ENCODE data around the gene ZNHIT2.

ZNHIT2 gene

GRCh38 chr11:65114538-65115171 is 2.8 kb downstream of the ZNHIT2 start:
- Histone ChIP-seq H3K27ac (replicated peaks) (no peak overlapping the region), H3K4me3 (replicated peaks; ENCODE audit: insufficient read depth, low read length) (no peak overlapping the region), H3K27me3 (ENCODE audit: insufficient read depth, poor library complexity, severe bottlenecking) (no peaks in the 10 kb centered on the region)
- DNase-seq (ENCODE audit: low read depth in 1 of 2, low spot score in 1 of 2): no peak
- TF ChIP-seq POLR2AphosphoS5 (IDR thresholded peaks at IDR 0.05; ENCODE audit: low read depth): no peak
- no peak for TF ChIP-seq SPI1 (IDR thresholded peaks at IDR 0.05; ENCODE audit: borderline replicate concordance, low read depth)
- TF ChIP-seq GABPA (IDR thresholded peaks at IDR 0.05; ENCODE audit: low read depth): no peak
- TF ChIP-seq, protein P1, sequence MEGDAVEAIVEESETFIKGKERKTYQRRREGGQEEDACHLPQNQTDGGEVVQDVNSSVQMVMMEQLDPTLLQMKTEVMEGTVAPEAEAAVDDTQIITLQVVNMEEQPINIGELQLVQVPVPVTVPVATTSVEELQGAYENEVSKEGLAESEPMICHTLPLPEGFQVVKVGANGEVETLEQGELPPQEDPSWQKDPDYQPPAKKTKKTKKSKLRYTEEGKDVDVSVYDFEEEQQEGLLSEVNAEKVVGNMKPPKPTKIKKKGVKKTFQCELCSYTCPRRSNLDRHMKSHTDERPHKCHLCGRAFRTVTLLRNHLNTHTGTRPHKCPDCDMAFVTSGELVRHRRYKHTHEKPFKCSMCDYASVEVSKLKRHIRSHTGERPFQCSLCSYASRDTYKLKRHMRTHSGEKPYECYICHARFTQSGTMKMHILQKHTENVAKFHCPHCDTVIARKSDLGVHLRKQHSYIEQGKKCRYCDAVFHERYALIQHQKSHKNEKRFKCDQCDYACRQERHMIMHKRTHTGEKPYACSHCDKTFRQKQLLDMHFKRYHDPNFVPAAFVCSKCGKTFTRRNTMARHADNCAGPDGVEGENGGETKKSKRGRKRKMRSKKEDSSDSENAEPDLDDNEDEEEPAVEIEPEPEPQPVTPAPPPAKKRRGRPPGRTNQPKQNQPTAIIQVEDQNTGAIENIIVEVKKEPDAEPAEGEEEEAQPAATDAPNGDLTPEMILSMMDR (IDR thresholded peaks at IDR 0.05; ENCODE audit: insufficient read depth, low read length): no peak
- TF ChIP-seq, protein P2, sequence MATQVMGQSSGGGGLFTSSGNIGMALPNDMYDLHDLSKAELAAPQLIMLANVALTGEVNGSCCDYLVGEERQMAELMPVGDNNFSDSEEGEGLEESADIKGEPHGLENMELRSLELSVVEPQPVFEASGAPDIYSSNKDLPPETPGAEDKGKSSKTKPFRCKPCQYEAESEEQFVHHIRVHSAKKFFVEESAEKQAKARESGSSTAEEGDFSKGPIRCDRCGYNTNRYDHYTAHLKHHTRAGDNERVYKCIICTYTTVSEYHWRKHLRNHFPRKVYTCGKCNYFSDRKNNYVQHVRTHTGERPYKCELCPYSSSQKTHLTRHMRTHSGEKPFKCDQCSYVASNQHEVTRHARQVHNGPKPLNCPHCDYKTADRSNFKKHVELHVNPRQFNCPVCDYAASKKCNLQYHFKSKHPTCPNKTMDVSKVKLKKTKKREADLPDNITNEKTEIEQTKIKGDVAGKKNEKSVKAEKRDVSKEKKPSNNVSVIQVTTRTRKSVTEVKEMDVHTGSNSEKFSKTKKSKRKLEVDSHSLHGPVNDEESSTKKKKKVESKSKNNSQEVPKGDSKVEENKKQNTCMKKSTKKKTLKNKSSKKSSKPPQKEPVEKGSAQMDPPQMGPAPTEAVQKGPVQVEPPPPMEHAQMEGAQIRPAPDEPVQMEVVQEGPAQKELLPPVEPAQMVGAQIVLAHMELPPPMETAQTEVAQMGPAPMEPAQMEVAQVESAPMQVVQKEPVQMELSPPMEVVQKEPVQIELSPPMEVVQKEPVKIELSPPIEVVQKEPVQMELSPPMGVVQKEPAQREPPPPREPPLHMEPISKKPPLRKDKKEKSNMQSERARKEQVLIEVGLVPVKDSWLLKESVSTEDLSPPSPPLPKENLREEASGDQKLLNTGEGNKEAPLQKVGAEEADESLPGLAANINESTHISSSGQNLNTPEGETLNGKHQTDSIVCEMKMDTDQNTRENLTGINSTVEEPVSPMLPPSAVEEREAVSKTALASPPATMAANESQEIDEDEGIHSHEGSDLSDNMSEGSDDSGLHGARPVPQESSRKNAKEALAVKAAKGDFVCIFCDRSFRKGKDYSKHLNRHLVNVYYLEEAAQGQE (IDR thresholded peaks at IDR 0.05; ENCODE audit: insufficient replicate concordance, low read depth): no peak

GRCh38 chr11:65113839-65114238 is 3.7 kb downstream of the ZNHIT2 start:
- H3K27ac ChIP-seq (replicated peaks): no peak overlapping the region
- DNase-seq (ENCODE audit: low read depth in 1 of 2, low spot score in 1 of 2): no peak
- TF ChIP-seq POLR2AphosphoS5 (IDR thresholded peaks at IDR 0.05; ENCODE audit: low read depth) (no peak; the same call in 1 of the 2 replicates), GABPA (IDR thresholded peaks at IDR 0.05; ENCODE audit: low read depth) (no peak), SPI1 (IDR thresholded peaks at IDR 0.05; ENCODE audit: borderline replicate concordance, low read depth) (peak; percentile 9; the same call in 1 of the 2 replicates)
- TF ChIP-seq, protein P1 (IDR thresholded peaks at IDR 0.05; ENCODE audit: insufficient read depth, low read length): no peak
- TF ChIP-seq, protein P2 (IDR thresholded peaks at IDR 0.05; ENCODE audit: insufficient replicate concordance, low read depth): no peak
- H3K27me3 ChIP-seq (ENCODE audit: insufficient read depth, poor library complexity, severe bottlenecking): no peaks in the 10 kb centered on the region
- no peak overlapping the region for H3K4me3 ChIP-seq (replicated peaks; ENCODE audit: insufficient read depth, low read length)

DNA sequence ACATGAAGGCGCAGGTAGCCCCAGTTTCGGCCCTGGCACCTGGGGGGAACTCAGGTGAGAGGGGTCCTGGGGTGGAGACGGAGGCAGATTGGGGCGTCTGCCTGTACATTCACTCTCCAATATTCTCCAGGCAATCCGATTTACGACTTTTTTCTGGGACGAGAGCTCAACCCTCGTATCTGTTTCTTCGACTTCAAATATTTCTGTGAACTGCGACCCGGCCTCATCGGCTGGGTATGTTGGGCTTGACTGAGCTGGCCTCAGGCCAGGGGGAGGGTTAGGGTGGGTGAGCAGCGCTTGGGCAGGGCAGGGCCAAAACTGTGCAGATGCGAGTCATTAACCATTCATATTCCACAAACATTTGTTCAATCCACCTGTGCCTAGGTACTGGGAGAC is 4.1 kb downstream of the ZNHIT2 start:
- no peak overlapping the region for H3K4me3 ChIP-seq (replicated peaks; ENCODE audit: insufficient read depth, low read length)
- no peaks in the 10 kb centered on the region for H3K27me3 ChIP-seq (ENCODE audit: insufficient read depth, poor library complexity, severe bottlenecking)
- no peak overlapping the region for H3K27ac ChIP-seq (replicated peaks)
- no peak for DNase-seq (ENCODE audit: low read depth in 1 of 2, low spot score in 1 of 2)
- TF ChIP-seq, protein P2 (IDR thresholded peaks at IDR 0.05; ENCODE audit: insufficient replicate concordance, low read depth): no peak
- TF ChIP-seq, protein P1 (IDR thresholded peaks at IDR 0.05; ENCODE audit: insufficient read depth, low read length): no peak
- TF ChIP-seq POLR2AphosphoS5 (IDR thresholded peaks at IDR 0.05; ENCODE audit: low read depth) (no peak; the same call in 1 of the 2 replicates), SPI1 (IDR thresholded peaks at IDR 0.05; ENCODE audit: borderline replicate concordance, low read depth) (no peak), GABPA (IDR thresholded peaks at IDR 0.05; ENCODE audit: low read depth) (no peak)

All from HL-60 (cell line).